ENCODE measurements around the gene OTOF.
A peak's percentile ranks its signal among the peaks of the same experiment; 100 is the strongest.

Gene OTOF

DNA sequence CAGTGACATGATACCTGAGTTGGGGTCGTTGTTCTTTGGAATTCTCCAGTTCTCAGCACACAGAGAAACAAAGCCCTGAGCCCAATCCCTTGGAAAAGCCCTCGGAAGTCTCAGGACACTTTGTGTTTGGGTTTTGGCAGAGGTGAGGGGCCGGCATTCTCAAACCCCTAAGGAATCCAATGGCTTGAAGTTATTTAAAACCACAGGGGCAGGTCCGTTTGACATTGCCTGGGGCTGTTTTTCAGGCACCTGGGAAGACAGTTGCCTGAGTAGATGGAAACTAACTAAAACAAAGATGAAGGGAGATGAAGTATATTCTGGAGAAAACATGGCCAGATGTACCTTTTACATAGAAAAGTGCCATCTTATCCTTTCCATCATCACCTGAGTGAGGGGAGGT lies 22.5 kb upstream of the OTOF start:
- no peak for DNase-seq (ENCODE audit: low read depth)

DNA sequence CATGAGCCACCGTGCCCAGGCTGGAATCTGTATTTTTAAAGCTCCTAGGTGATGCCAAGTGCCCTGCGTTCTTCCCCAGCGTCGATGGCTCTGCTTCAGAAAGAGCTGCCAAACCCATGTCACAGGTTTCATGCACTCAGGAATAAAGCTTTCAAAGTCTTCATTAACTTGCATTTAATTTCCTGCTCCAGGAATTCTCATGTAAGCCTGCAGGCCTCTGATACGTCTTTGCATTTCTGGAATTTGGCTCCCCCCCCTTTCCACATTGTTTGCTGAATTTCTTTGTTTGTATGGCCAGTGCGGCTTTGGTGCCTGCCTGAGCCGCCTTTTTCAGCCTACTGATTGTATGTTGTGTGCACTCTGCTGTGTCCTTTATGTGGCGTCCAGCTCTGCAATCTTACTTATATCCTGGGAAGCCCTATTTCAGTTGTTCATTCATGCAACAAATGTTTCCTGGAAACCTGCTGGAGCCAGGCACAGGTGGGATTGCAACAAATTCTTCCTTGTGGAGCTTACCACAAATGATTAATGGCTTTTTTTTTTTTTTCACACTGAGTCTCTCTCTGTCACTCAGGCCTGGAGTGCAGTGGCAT lies 17.9 kb upstream of the OTOF start:
- DNase-seq (ENCODE audit: low read depth) = no peak

DNA sequence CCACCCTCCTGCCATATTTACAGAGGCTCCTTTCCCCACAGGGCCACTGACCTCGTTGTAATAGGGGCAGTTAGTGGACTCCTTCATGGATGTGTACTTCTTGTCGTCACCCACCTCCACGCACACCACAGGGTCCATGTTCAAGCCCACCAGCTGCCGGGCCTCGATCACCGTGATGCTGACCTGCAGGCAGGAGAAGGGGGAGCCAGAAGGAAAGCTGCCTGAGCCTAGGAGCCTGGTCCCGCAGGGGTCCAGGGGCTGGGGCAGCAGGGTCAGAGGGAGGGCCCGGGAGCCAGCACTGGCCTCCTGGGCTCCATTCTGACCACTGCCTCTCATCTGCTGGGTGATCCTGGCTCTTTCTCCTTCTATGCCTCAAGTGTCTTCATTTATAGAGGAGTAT lies 17.0 kb upstream of the OTOF start:
- no peak for DNase-seq (ENCODE audit: low read depth)

DNA sequence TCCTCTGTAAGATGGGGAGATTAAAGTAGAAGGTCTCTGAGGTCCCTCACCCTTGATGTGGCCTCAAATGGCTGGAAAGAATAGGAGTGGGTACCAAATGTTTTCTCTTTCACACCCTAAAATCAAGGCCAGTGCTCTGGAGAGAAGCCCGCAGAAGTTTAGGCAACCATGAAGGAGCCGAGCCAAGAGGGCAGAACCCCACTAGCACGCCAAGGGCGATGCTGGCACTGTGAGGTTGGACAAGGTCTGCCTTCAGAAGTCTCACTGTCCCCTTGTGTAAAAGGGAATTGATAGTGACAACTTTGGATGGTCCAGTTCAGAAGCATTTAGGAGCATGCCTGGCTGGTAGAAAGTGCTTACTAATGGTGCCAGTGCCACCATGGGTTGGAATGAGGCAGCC lies 16.3 kb upstream of the OTOF start:
- no peak for DNase-seq (ENCODE audit: low read depth)

DNA sequence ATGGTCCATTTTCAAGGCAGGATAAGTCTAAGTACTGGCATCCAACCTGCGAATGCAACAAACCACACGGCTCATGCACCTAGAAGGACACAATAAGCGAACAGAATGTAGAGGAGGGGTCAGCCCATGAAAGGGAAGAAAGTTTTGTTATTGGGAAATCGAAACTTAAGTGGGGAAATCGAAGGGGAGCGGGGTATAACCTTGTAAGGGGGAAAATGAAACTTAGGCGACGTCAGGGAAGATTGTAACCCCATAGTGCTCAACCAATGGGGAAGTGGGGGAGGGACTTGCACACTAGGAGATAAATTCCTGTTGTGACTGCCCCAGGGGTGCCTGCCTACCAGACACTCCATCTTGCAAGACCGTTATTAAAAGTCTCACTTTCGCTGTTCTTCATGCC lies 15.6 kb upstream of the OTOF start:
- no peak for DNase-seq (ENCODE audit: low read depth)

DNA sequence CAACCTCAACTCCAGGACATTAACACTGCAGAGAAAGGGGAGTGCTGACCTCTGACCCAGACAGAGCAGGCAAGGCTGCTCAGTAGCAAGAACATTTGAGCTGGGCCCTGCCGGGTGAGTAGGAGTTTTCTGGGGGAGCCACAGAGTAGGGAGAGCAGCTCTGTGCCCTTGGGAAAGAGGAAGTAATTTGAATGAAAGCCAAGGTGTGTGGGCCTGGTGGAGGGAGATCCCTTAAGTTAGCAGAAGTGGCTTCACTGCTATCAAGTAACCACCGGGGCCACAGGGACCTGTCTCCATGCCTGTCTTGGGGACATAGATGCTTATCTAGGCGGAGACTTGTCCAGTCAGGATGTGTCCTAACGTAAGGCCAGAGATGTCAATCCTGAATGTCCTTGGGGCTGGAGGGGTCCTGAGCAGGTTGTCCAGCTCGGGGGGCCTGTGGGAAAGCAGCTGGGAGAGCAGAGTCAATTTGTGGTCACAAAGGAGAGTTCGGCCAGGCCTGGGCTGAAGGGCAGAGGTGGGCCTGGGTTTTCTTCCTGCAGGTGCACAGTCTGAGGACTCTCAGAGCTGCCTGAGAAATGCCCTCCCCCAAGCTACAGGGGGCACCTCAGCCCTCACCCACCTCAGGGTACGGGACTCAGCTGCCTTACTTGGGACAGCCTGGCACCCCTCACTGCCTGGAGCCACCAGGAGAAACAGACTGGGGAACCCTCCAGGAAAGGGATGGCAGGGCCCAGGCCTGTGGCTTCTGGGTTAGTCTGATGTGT lies 15.0 kb upstream of the OTOF start:
- DNase-seq (ENCODE audit: low read depth) = no peak

DNA sequence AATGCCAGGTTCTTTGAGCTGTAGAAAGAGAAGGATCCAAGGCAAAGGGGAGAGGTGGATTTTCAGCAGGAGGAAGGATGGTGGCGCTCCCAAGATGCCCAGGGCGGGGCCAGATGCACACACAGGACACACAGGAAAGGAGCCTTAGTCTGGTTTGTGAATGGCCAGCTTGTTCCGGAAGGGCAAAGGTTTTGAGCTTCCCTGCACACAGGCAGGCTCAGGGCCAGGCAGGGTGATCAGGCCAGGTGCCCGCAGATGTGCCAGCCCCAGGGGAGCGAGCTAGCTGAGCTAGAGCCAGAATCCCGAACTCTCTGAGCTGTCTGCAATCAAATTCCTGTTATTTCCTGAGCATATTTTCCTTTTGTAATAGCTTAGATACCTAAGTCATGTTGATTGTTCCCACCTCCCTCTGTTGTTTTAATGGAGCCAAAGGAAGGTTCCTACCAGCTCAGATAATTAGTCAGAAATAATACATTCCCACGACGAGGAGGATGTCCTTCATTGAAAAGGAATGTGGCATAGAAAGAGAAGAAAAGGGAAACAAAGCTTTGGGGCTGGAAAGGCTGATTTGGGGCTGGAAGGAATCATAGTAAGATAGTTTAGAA lies 13.7 kb upstream of the OTOF start:
- DNase-seq (ENCODE audit: low read depth) = peak; percentile 6

DNA sequence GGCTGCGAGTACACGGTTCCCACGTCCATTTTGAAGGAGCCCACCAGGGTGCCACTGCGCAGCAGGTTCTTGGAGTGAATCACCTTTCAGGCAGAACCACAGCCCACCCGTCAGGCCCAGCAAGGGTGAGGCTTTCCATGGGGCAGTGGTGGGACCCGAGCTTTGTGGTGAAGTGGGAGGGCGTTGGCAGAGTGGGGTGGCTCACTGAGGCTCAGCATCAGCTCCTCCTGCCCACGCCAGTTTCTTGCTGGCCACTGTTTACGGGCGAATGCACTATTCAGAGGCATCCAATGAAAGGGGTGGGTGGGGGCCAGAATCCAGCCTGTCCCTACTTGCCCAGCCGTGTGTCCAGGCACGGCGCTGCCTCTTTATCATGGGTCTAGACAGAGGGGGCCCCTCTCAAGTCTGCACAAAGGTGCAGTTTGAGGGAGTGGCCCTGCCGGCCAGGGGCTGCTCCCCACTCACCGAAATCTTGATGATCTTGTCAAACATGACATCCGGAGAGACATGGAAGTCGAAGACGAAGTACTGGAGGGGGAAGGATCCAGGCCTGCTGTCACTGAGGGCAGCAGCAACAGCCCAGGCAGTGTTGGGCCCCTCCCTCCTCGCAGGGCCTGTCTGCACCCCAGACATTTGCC lies 11.4 kb upstream of the OTOF start:
- DNase-seq (ENCODE audit: low read depth) = no peak

DNA sequence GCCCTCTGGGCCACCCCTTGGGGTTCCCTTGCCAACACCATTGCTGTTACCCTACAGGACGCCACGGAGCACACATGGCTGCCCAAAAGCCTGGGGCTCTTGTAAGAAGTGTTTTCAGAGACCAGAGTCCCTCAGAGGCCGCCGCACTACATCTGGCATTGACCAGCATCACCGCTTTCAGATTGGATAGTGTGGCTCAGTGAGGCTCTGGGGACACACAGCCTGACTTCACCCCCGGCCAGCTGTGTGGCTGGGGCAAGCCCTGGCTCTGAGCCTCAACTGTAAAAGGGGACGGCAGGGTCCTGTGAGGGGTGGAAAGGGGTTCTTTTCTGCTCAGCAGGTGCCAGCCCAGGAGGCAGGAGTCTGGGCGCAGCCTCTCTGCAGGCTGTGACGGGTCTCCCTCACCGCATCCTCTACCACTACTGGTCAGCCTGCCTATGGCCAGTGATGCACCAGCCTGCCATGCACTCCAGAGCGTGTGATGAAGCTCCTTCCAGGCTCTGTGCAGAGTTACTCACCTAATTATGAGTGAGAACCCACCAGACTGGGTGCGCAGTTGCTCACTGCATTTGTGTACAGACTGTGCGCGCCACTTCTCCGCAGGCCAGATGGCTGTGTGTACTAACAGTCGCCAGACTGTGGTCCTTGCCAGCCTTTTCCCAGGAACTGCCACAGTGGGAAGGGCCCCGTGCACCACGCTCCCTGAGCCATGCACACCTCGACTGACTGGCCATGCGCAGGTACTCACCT lies 10.7 kb upstream of the OTOF start:
- no peak for DNase-seq (ENCODE audit: low read depth)

DNA sequence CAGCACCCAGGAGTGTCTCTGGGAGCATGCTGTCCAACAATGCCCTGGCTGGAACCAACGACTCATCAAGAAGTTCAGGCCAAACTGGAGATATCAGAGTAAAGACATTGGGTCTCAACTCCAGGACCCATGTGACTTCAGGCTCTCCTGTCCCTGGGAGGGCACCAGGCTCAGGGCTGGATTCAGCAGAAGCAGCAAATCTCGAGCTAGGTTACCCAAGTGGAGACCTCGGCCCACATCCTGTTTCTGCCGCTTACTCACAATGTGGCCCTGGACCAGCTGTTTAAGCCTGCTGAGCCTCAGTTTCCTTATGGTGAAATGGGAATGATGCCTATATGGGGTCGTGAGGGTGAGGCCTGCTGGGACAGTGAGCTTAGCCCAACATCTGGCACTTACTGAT lies 9.3 kb upstream of the OTOF start:
- DNase-seq (ENCODE audit: low read depth) = no peak

DNA sequence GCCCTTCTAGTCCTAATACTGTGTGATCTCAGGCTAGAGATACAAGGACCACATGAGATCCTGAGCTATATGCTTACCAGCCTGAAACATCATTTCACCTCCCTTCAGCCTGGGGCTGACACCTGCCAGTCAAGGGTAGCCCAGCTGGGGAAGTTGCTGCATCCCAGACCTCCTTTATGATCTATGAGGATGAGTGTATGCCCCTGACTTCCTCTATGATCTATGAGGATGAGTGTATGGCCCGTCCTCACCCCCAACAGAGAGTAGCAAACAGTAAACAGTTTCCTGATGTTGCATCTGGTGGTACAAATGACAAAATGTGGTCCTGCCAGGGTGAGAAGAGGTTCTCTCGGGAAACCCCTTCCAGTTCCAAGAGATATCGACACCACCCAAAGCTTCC lies 8.9 kb upstream of the OTOF start:
- no peak for DNase-seq (ENCODE audit: low read depth)

DNA sequence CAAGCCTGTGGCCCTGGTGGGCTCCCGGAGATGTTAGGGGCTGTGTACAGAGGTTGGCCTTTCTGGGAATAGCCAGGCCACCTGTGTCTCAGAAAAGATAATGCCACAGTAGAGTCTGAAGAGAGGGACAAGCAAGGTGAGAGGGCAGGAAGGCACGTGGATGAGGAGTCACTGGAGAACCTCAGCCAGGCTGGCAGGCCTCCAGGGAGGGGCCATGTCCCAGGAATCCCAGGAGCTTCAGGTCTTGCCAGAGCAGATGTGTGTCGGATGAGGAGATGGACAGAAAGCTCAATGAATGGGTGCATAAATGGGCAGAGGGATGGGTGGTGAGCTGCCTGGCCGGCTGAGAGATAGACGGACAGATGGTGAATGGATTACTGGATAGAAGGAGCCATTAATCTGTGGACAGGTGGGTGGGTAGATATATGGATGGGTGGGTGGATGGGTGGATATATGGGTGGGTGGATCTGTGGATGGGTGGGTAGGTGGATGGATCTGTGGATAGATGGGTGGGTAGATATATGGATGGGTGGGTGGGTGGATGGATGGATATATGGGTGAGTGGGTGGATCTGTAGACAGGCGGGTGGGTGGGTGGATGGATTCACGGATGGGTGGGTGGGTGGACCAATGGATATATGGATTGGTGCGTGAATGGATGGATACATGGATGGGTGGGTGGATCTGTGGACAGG lies 7.9 kb upstream of the OTOF start:
- DNase-seq (ENCODE audit: low read depth) = no peak

DNA sequence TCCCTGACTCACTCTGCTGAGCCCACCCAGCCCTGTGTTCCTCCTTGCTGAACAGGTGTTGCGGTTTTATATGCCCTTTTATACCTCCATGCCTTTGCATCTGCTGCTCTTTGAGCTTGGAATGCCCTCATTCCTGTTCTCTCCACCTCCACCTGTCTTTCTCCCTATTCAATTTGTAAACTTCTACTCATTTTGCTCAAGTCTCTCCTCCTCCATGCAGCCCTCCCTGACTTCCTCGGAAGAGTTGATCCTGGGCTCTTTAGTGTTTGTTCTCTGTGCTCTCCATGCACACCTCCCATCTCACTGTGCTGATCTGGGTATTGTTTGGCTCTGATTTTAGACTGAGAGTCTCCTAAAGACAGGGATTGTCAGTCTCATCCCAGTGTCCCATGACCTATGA lies 7.2 kb upstream of the OTOF start:
- DNase-seq (ENCODE audit: low read depth) = no peak

DNA sequence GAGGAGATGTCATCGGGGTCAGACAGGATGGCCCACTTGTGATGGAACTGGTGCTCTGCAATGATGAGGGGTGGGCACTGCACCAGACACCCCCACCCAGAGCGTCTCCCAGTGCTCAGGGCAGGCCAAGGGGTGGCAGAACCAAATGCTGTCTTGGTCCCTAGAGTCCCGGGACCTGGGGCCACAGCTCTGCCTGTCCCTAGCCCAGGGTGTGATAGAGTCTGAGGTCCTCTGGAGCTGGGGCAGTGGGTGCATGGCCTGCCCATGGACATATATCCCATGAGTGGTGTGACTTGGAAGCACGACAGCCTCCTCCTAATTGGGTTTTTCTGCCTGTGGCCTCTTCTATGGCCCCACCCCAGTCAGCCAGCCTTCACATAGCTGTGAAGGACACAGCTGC lies 6.7 kb upstream of the OTOF start:
- DNase-seq (ENCODE audit: low read depth) = no peak

DNA sequence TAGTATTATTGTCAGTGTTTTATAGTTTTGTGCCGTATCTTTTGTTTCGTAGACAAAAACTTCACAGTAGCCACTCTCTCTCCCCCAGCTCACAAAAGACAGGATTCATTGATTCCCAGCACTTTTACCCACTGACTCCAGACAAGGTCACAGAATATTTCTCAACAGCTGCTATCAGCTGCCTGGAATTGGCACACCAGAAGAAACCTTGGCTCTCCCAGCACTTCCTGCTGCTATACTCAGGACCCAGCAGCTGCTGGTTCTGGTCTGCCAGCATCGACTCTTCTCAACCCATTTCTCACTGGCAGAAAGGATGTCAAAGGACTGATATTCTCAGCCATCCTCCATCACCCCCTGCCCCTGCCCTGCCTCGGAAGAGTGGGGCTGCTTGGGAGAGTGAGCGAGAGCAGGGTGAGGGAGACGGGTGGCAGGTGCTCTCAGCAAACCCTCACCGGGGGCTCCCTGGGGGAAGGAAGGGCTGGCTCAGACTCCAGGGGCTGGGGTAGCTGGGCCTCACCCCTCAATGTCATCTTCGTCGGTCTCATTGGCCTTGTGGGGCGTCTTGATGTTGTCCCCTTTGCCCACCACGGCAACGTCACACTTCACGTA lies 6.1 kb upstream of the OTOF start:
- DNase-seq (ENCODE audit: low read depth) = no peak

DNA sequence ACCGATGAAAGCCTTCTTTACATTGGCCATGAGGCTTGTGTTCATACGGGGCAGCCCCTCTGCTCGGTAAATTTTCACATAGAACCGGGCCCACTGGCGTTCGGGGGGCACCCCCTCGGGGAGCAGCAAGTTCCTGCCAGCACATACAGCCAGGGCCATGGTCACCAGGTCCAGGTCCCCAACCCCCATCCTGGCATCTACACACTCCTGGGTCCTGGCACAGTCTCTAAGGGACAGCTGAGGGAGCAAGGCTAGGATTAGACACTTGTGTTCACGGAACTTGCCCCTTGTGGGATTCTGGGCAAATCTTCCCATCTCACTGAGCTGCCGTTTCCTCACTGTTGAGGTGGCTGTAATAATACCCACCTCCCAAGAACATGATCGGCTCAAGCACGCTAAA lies 5.6 kb upstream of the OTOF start:
- no peak for DNase-seq (ENCODE audit: low read depth)

DNA sequence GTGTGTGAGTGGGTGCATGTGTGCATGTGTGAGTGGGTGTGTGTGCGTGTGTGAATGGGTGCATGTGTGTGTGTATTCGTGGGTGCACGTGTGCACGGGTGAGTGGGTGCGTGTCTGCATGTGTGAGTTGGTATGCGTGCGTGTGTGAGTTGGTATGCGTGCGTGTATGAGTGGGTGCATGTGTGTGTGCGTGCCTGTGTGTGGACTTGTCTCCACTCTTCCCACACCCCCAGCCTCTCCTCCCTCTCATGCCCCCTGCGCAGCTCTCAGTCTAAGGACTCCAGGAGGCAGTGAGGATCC lies 5.1 kb upstream of the OTOF start:
- no peak for DNase-seq (ENCODE audit: low read depth)

DNA sequence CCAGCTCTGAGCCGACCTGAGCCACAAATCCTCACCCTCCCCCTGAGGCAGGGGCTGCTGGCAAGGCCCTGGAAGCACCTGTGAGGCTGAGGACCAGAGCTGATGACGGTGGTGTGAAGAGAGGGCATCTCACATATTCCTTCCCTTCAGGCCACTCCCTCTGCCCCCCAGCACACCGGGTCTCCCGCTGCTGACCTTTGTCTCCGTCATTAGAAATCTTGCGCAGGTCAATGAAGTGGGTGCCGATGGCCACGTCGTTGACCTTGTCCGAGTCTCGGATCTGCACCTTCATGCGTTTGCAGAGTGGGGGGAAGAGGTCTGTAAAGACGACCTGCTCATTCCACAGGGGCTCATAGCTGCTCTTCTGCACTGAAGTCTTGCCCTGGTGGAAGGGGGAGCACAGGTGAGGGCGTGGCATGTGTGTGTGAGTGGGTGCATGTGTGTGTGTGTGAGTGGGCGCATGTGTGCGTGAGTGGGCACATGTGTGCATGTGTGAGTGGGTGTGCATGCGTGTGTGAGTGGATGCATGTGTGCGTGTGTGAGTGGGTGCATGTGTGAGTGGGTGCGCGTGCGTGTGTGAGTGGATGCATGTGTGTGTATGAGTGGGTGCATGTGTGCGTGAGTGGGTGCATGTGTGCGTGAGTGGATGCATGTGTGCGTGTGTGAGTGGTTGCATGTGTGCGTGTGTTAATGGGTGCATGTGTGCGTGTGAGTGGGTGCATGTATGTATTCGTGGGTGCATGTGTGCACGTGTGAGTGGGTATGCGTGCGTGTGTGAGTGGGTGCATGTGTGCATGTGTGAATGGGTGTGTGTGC lies 4.5 kb upstream of the OTOF start:
- no peak for DNase-seq (ENCODE audit: low read depth)

DNA sequence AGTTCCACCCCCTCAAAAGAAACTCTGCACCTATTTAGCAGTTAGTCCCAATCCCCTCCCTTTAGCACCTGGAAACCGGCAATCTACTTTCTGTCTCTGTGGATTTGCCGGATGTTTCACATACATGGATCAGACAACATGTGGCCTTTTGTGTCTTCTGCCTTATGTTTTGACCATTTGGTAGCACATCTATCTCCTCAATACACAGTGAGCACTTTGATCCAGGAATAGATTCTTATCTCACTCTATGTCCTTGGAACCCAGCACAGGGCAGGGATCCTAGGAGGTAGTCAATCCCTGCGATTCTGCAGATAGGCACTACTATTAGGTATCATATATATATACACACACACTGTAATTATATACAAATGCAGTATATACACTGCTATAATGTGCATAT lies 3.8 kb upstream of the OTOF start:
- no peak for DNase-seq (ENCODE audit: low read depth)

DNA sequence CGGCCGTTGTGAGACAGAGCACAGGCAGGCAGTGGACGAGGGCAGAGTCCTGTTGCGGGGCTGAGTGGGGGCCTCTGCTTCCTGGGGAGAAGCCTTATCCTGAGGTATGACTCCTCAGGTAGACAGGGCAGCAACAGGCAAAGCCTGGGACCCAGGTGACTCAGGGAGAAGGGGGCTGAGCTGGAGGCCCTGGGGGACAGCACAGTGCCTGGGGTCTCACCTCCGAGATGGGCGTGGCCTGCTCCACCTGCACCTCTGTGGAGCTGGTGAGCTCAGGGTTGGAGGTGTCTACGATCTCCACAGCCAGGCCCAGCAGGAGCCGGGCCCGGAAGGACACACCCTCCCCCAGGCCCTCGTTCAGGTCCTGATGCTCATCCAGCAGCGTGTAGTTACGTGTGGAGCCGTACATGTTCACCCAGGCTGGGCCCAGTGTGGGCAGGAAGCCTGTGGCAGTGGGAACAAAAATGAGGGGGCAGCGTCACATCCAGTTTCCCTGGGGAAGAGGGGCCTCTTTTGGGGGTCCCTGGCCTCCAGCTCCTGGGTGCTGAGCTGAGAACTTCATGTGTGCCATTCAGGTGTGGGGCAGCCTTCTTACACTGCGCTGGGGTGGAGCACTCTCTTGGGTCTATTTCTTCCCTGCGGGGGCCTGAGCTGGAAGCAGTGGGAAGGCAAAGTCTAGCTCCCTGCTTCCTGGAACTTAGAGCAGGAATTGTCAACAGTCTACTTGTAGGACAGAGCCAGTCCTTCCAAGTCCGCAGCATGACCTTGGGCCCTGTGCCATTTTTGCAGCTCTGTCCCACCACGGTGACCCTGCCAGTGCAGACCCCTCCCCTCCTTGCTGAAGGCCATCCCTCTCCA lies 2.9 kb upstream of the OTOF start:
- DNase-seq (ENCODE audit: low read depth) = no peak
